Left lung (tissue), 10 donors: Measurements from ENCODE around the gene RASA3. TPM values are rescaled to one million over a fixed set of nuclear protein-coding genes. Genes with fewer than 3 reads are reported as not detected.

ENCODE experiments used
- ATAC-seq: fragments of 200-7000 bp; cut with Tn5 transposase; one replicate; pipeline ENCODE4 v1.9.1; 2020; ENCODE audit warnings: moderate library complexity
- DNase-seq, 4 donors: peaks; one replicate each; pipeline ENCODE4 v3.0.0-alpha.2; 2013 to 2020
- H3K27ac ChIP-seq, 2 donors: fragments of 200-600 bp; sonication (generic) in 1 of 2; one replicate each; pipeline versions ENCODE4 v1.5.0 to v1.8.0; 2020 to 2021
- H3K27me3 ChIP-seq, 2 donors: fragments of 200-600 bp; sonication (generic) in 1 of 2; one replicate each; pipeline versions ENCODE4 v1.5.0 to v1.8.0; 2020 to 2021
- H3K36me3 ChIP-seq, 2 donors: fragments of 200-600 bp; sonication (generic) in 1 of 2; one replicate each; pipeline versions ENCODE4 v1.5.0 to v1.8.0; 2020 to 2021
- H3K4me1 ChIP-seq, 2 donors: fragments of 200-600 bp; one replicate each; pipeline ENCODE4 v1.8.0; 2021
- H3K4me3 ChIP-seq, 2 donors: fragments of 200-600 bp; sonication (generic) in 1 of 2; one replicate each; pipeline versions ENCODE4 v1.5.0 to v1.8.0; 2020 to 2021; ENCODE audit warnings: mild to moderate bottlenecking in 1 of 2
- H3K9me3 ChIP-seq, 2 donors: fragments of 200-600 bp; sonication (generic) in 1 of 2; one replicate each; pipeline versions ENCODE4 v1.5.0 to v1.8.0; 2020 to 2021
- CTCF ChIP-seq, 2 donors: fragments of 200-600 bp; sonication (generic) in 1 of 2; IDR thresholded peaks; one replicate each; pipeline versions ENCODE4 v1.5.0 to v1.8.0; 2021; ENCODE audit warnings: antibody characterized with exemption in 2 of 2
- intact Hi-C, 2 donors: fragments of 100-400 bp; cut with DNase I; formaldehyde crosslinking; loops; one replicate each; pipeline versions ENCODE4 v1.11.2 to v1.14.2; 2022
- polyA plus RNA-seq, 6 donors: library from polyadenylated mRNA; unstranded; fragments of 120-200 nt; gene quantifications; one replicate each; pipeline ENCODE4 v1.2.1, GENCODE V29; 2013; ENCODE audit not compliant: insufficient read length in 6 of 6
- total RNA-seq, 2 donors: library from RNA; stranded (reverse); fragmentation: NEBNext Ultra II Directional; extraction: Animal tissue kit (Norgen Biotek cat#: 25700); gene quantifications; one replicate each; pipeline ENCODE4 v1.2.1, GENCODE V29; 2021
- donor health status: DM: no; HTN: yes; CAD: no.
- donor health status: DM: no; HTN: no; CAD: no.

Gene RASA3
- total and polyA plus RNA-seq, 8 donors = 11.4 to 22.2 (median 12.7) TPM

GRCh38 chr13:113982296-113982661 lies 150.1 kb downstream of the RASA3 start:
- no peak for TF ChIP-seq CTCF (IDR thresholded peaks at IDR 0.05)
- Histone ChIP-seq H3K4me1 (no peaks in the 10 kb centered on the region), H3K9me3 (no peaks in the 10 kb centered on the region), H3K36me3 (peaks cover 0 to 54% of the 10 kb centered on the region in 2 donors), H3K27ac (no peak overlapping the region), H3K4me3 (no peak overlapping the region), H3K27me3 (no peaks in the 10 kb centered on the region)
- DNase-seq (peak in 1 of 4 donors; percentile 70), ATAC-seq (no peak)
- intact Hi-C loops = no loop called here

- TF ChIP-seq CTCF (IDR thresholded peaks at IDR 0.05) = no peak
- Histone ChIP-seq H3K27me3 (no peaks in the 10 kb centered on the region), H3K4me1 (no peaks in the 10 kb centered on the region), H3K27ac (peak overlapping the region in 1 of 2 donors; percentile 13), H3K36me3 (peaks cover 0 to 59% of the 10 kb centered on the region in 2 donors), H3K4me3 (no peak overlapping the region), H3K9me3 (no peaks in the 10 kb centered on the region)
- DNase-seq (peak in 1 of 4 donors; percentile 63), ATAC-seq (no peak)
- intact Hi-C loops = no loop called here
Observed at GRCh38 chr13:113981611-113982295, 150.7 kb downstream of the RASA3 start.

GRCh38 chr13:113981194-113981605 lies 151.2 kb downstream of the RASA3 start:
- Histone ChIP-seq H3K4me3 (no peak overlapping the region), H3K9me3 (no peaks in the 10 kb centered on the region), H3K27ac (peak overlapping the region in 1 of 2 donors; percentile 13), H3K36me3 (peaks cover 0 to 62% of the 10 kb centered on the region in 2 donors), H3K27me3 (no peaks in the 10 kb centered on the region), H3K4me1 (no peaks in the 10 kb centered on the region)
- TF ChIP-seq CTCF (IDR thresholded peaks at IDR 0.05) = no peak
- intact Hi-C loops = no loop called here
- DNase-seq = peak in 3 of 4 donors; percentile 70 to 87 (median 87)
- peak; percentile 95 for ATAC-seq

- ATAC-seq = no peak
- peaks cover 0 to 64% of the 10 kb centered on the region in 2 donors for H3K36me3 ChIP-seq
- no peak for TF ChIP-seq CTCF (IDR thresholded peaks at IDR 0.05)
- no peaks in the 10 kb centered on the region for H3K4me1 ChIP-seq
- H3K4me3 ChIP-seq = no peak overlapping the region
- no peak overlapping the region for H3K27ac ChIP-seq
- intact Hi-C loops = no loop called here
- H3K9me3 ChIP-seq = no peaks in the 10 kb centered on the region
- DNase-seq = peak in 2 of 4 donors; percentile 12 to 22
- H3K27me3 ChIP-seq = no peaks in the 10 kb centered on the region
Observed at GRCh38 chr13:113980489-113981064, 151.8 kb downstream of the RASA3 start.

GRCh38 chr13:113979791-113980471 lies 152.5 kb downstream of the RASA3 start:
- H3K4me1 ChIP-seq = no peaks in the 10 kb centered on the region
- H3K27me3 ChIP-seq = no peaks in the 10 kb centered on the region
- intact Hi-C loops = no loop called here
- no peak for ATAC-seq
- H3K27ac ChIP-seq = no peak overlapping the region
- no peaks in the 10 kb centered on the region for H3K9me3 ChIP-seq
- no peak for TF ChIP-seq CTCF (IDR thresholded peaks at IDR 0.05)
- H3K36me3 ChIP-seq = peaks cover 0 to 71% of the 10 kb centered on the region in 2 donors
- H3K4me3 ChIP-seq = no peak overlapping the region
- peak in 2 of 4 donors; percentile 18 to 46 for DNase-seq
